Measurements from ENCODE around the gene SEPTIN2. TPM values are rescaled to one million over a fixed set of nuclear protein-coding genes. Genes with fewer than 3 reads are reported as not detected.

The SEPTIN2 gene
- total RNA-seq, 1 donor from 2014 or later = 460 TPM

- Mint-ChIP-seq H3K36me3 (ENCODE audit: insufficient read depth) (no peaks in the 10 kb centered on the region), H3K4me3 (ENCODE audit: low read depth) (no peak overlapping the region), H3K9me3 (ENCODE audit: low read depth) (no peaks in the 10 kb centered on the region), H3K27ac (peak overlapping the region; percentile 77), H3K27me3 (no peaks in the 10 kb centered on the region), H3K4me1 (ENCODE audit: low read depth) (peaks cover 26% of the 10 kb centered on the region)
- no peak for DNase-seq (ENCODE audit: low spot score, unreplicated experiment)
- TF ChIP-seq CTCF (IDR thresholded peaks at IDR 0.05; ENCODE audit: unreplicated experiment) = no peak
Observed at GRCh38 chr2:241302759-241303651, 12.7 kb upstream of the SEPTIN2 start.

- DNase-seq (ENCODE audit: low spot score, unreplicated experiment) = no peak
- H3K4me3 Mint-ChIP-seq (ENCODE audit: low read depth) = no peak overlapping the region
- H3K27ac Mint-ChIP-seq = no peak overlapping the region
- TF ChIP-seq CTCF (IDR thresholded peaks at IDR 0.05; ENCODE audit: unreplicated experiment) = no peak
- no peaks in the 10 kb centered on the region for H3K27me3 Mint-ChIP-seq
- H3K9me3 Mint-ChIP-seq (ENCODE audit: low read depth) = no peaks in the 10 kb centered on the region
- H3K36me3 Mint-ChIP-seq (ENCODE audit: insufficient read depth) = peaks cover 1% of the 10 kb centered on the region
- peaks cover 27% of the 10 kb centered on the region for H3K4me1 Mint-ChIP-seq (ENCODE audit: low read depth)
Observed at GRCh38 chr2:241304039-241304670, 11.6 kb upstream of the SEPTIN2 start.

- no peaks in the 10 kb centered on the region for H3K27me3 Mint-ChIP-seq
- no peak overlapping the region for H3K4me3 Mint-ChIP-seq (ENCODE audit: low read depth)
- no peak overlapping the region for H3K27ac Mint-ChIP-seq
- TF ChIP-seq CTCF (IDR thresholded peaks at IDR 0.05; ENCODE audit: unreplicated experiment) = no peak
- no peak for DNase-seq (ENCODE audit: low spot score, unreplicated experiment)
- peaks cover 26% of the 10 kb centered on the region for H3K4me1 Mint-ChIP-seq (ENCODE audit: low read depth)
- peaks cover 1% of the 10 kb centered on the region for H3K36me3 Mint-ChIP-seq (ENCODE audit: insufficient read depth)
- no peaks in the 10 kb centered on the region for H3K9me3 Mint-ChIP-seq (ENCODE audit: low read depth)
Observed at GRCh38 chr2:241307055-241307454, 8.7 kb upstream of the SEPTIN2 start.

GRCh38 chr2:241308267-241308666, 7.5 kb upstream of the SEPTIN2 start:
- no peaks in the 10 kb centered on the region for H3K27me3 Mint-ChIP-seq
- no peak for DNase-seq (ENCODE audit: low spot score, unreplicated experiment)
- peak overlapping the region; percentile 5 for H3K27ac Mint-ChIP-seq
- H3K4me1 Mint-ChIP-seq (ENCODE audit: low read depth) = peaks cover 21% of the 10 kb centered on the region
- no peaks in the 10 kb centered on the region for H3K9me3 Mint-ChIP-seq (ENCODE audit: low read depth)
- TF ChIP-seq CTCF (IDR thresholded peaks at IDR 0.05; ENCODE audit: unreplicated experiment) = no peak
- H3K36me3 Mint-ChIP-seq (ENCODE audit: insufficient read depth) = peaks cover 1% of the 10 kb centered on the region
- no peak overlapping the region for H3K4me3 Mint-ChIP-seq (ENCODE audit: low read depth)

- no peaks in the 10 kb centered on the region for H3K27me3 Mint-ChIP-seq
- H3K9me3 Mint-ChIP-seq (ENCODE audit: low read depth) = no peaks in the 10 kb centered on the region
- no peak for TF ChIP-seq CTCF (IDR thresholded peaks at IDR 0.05; ENCODE audit: unreplicated experiment)
- peaks cover 1% of the 10 kb centered on the region for H3K36me3 Mint-ChIP-seq (ENCODE audit: insufficient read depth)
- no peak overlapping the region for H3K4me3 Mint-ChIP-seq (ENCODE audit: low read depth)
- no peak for DNase-seq (ENCODE audit: low spot score, unreplicated experiment)
- H3K27ac Mint-ChIP-seq = peak overlapping the region; percentile 0
- peaks cover 23% of the 10 kb centered on the region for H3K4me1 Mint-ChIP-seq (ENCODE audit: low read depth)
Observed at GRCh38 chr2:241308832-241309500, 6.8 kb upstream of the SEPTIN2 start.
